Ishikawa (cell line): Measurements from ENCODE around the gene CEP85L.

ENCODE experiments used
- CEBPB ChIP-seq: IDR thresholded peaks from 2 replicates; pipeline ENCODE4 v1.6.1; 2012
- CREB1 ChIP-seq: IDR thresholded peaks from 2 replicates; pipeline ENCODE4 v1.6.1; 2012; ENCODE audit warnings: low read depth
- EGR1 ChIP-seq: IDR thresholded peaks from 2 replicates; pipeline ENCODE4 v1.6.1; 2012
- EP300 ChIP-seq: IDR thresholded peaks from 2 replicates; pipeline ENCODE4 v1.6.1; 2012; ENCODE audit warnings: borderline replicate concordance
- FOXM1 ChIP-seq: IDR thresholded peaks from 2 replicates; pipeline ENCODE4 v1.6.1; 2012; ENCODE audit warnings: low read depth, borderline replicate concordance
- MAX ChIP-seq: IDR thresholded peaks from 2 replicates; pipeline ENCODE4 v1.6.1; 2012
- NFIC ChIP-seq: IDR thresholded peaks from 2 replicates; pipeline ENCODE4 v1.6.1; 2012
- RAD21 ChIP-seq: IDR thresholded peaks from 2 replicates; pipeline ENCODE4 v1.6.1; 2012; ENCODE audit warnings: low read depth
- TAF1 ChIP-seq: IDR thresholded peaks from 2 replicates; pipeline ENCODE4 v1.6.1; 2012; ENCODE audit warnings: low read depth, mild to moderate bottlenecking
- TCF12 ChIP-seq: IDR thresholded peaks from 2 replicates; pipeline ENCODE4 v1.6.1; 2012; ENCODE audit warnings: low read depth
- TEAD4 ChIP-seq: IDR thresholded peaks from 2 replicates; pipeline ENCODE4 v1.6.1; 2012
- USF1 ChIP-seq: IDR thresholded peaks from 2 replicates; pipeline ENCODE4 v1.6.1; 2012
- YY1 ChIP-seq: IDR thresholded peaks from 2 replicates; pipeline ENCODE4 v1.6.1; 2012; ENCODE audit warnings: low read depth
- ZBTB7A ChIP-seq: IDR thresholded peaks from 2 replicates; pipeline ENCODE4 v1.6.1; 2012; ENCODE audit warnings: low read depth
- TF ChIP-seq, protein P1 (sequence below): IDR thresholded peaks from 2 replicates; pipeline ENCODE4 v1.6.1; 2012; ENCODE audit warnings: low read depth, mild to moderate bottlenecking

The CEP85L gene

DNA sequence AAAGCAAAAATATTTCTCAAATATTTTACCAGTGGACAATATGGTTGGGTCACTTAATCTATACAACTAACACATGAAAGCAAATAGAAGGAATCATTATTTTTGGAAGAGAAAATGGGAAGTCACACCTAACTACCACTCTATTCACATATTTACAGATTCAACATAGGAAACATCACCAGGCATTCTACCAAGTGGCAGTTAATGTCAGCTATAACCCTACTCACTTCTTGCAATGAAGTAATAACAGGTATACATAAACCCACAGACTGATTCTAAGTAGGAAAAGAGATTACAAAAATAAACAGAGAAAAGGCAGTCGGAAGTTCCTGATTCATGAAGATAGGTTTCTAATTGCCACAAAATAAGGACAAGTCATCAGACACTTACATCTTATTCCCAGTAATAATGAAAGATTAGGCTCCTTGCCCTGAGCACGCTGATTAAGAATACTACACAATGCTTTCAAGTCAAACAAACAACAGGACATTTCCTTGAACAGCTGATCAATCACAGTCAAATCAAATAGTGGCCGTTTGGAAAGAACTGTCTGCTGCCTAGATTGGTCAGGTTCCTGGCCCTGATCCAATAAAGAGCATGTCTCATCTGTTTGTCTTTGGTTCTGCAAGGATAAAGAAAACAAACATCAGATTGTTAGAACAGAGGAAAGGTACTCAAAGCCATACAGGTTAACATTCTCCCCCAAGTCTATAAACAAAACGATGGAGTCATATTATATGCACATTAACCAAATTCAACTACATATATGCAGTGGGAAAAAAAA lies 182.5 kb downstream of the CEP85L start:
- TF ChIP-seq, protein P1, sequence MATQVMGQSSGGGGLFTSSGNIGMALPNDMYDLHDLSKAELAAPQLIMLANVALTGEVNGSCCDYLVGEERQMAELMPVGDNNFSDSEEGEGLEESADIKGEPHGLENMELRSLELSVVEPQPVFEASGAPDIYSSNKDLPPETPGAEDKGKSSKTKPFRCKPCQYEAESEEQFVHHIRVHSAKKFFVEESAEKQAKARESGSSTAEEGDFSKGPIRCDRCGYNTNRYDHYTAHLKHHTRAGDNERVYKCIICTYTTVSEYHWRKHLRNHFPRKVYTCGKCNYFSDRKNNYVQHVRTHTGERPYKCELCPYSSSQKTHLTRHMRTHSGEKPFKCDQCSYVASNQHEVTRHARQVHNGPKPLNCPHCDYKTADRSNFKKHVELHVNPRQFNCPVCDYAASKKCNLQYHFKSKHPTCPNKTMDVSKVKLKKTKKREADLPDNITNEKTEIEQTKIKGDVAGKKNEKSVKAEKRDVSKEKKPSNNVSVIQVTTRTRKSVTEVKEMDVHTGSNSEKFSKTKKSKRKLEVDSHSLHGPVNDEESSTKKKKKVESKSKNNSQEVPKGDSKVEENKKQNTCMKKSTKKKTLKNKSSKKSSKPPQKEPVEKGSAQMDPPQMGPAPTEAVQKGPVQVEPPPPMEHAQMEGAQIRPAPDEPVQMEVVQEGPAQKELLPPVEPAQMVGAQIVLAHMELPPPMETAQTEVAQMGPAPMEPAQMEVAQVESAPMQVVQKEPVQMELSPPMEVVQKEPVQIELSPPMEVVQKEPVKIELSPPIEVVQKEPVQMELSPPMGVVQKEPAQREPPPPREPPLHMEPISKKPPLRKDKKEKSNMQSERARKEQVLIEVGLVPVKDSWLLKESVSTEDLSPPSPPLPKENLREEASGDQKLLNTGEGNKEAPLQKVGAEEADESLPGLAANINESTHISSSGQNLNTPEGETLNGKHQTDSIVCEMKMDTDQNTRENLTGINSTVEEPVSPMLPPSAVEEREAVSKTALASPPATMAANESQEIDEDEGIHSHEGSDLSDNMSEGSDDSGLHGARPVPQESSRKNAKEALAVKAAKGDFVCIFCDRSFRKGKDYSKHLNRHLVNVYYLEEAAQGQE, result no peak
- TF ChIP-seq CEBPB (no peak), EP300 (no peak), RAD21 (no peak), NFIC (no peak), MAX (no peak), EGR1 (no peak), FOXM1 (no peak), CREB1 (no peak), YY1 (no peak)

- TF ChIP-seq RAD21 (no peak), TAF1 (no peak), MAX (no peak), CREB1 (no peak), EGR1 (no peak), YY1 (no peak)
Observed at GRCh38 chr6:118467181-118467580, 184.2 kb downstream of the CEP85L start.

DNA sequence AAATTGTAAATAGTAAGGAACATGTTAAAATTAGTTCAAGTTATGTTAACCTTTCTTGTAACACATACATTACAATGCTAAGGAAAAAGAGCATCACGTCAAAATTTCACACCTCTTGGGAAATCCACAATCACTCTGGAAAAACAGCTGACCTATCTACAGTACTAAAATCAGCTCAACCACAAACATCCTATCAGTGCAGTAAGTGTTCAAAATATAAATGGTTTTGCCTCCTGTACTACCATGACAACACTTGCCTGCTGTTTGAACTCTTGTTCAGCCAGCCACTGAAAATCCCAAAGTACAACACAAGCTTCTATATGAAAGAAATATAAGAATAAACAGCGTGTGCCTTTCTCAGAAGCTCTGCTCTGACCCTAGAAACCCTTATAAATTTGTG lies 186.8 kb downstream of the CEP85L start:
- TF ChIP-seq YY1 (no peak), NFIC (no peak), TCF12 (no peak), TEAD4 (no peak), TAF1 (no peak), CEBPB (no peak), MAX (no peak), EGR1 (no peak), RAD21 (no peak), CREB1 (no peak), FOXM1 (no peak), EP300 (no peak), ZBTB7A (no peak)
- TF ChIP-seq, protein P1, result no peak

DNA sequence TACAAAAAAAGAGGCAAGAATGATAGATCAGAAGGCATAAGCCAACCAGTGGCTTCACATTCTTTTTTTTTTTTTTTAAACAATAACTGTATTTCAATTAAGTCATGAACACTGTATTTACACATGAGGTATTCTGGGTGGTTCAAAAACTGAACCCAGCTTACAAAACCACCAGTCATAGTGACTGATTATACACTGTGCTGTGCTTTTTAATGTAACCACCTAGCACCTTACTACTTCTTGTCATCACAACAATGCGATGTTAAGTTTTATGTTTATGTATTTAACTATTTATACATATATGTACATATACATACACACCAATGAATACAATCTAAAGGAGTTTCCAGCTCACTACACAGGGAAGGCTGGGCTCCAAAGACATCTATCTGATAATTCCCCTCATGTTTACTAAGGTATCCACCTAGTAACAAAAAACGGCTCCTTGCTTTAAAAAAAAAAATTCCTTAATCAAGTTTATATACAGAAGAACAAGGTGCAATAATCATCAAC lies 190.4 kb downstream of the CEP85L start:
- no peak for TF ChIP-seq USF1
- TF ChIP-seq EGR1, result no peak
- no peak for TF ChIP-seq CEBPB
- no peak for TF ChIP-seq FOXM1
- no peak for TF ChIP-seq TAF1
- no peak for TF ChIP-seq ZBTB7A
- TF ChIP-seq YY1, result no peak
- TF ChIP-seq, protein P1, result no peak
- TF ChIP-seq NFIC, result no peak
- TF ChIP-seq TCF12, result no peak
- no peak for TF ChIP-seq TEAD4
